GM21360 (cell line): ENCODE results near the gene CLEC17A.
A peak's percentile ranks its signal among the peaks of the same experiment; 100 is the strongest.
"Not testable (repeated sequence)": the region's sequence is repeated elsewhere in the genome, so short reads cannot be mapped to it uniquely, and the experiment has no call there.

Experiments used
- ATAC-seq: cut with Tn5 transposase; IDR thresholded peaks from one replicate; pipeline ENCODE4 v1.9.1; 2021; ENCODE audit warnings: mild to moderate bottlenecking, moderate library complexity; ENCODE audit not compliant: unreplicated experiment

Gene CLEC17A

DNA sequence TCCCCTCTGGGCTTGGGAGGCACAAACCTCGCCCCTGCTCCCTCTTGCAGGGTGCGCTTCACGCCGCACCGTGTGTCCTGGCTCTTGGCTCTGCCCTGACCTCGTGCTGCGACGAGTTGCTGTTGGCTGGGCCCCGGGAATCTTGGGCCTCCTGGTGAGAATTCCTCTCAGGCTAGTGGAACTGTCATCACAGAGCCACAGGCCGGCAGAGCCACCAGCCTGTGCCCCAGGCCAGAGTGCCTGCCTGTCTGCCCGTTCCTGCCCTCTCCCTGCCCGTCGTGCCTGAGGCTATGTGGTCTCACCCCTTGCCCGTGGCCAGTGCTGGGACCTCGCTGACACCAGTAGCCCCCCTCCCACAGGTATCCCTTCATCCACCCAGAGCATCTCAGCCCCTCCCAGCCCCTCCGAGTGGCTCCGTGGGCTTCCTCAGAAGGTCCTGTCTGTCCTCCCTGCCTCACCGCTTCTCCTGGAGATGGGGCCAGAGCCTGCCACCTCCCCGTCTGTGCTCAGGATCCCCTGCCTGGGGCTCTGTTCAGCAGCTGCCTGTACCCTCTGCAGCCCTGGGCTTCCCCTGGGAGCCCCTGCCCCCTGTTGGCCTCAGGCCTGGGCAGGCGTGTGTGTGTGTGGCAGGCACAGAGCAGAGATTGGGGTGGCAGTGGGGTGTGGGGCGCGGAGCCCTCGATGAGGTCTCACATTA is 24.4 kb upstream of the CLEC17A start:
- no peak for ATAC-seq

DNA sequence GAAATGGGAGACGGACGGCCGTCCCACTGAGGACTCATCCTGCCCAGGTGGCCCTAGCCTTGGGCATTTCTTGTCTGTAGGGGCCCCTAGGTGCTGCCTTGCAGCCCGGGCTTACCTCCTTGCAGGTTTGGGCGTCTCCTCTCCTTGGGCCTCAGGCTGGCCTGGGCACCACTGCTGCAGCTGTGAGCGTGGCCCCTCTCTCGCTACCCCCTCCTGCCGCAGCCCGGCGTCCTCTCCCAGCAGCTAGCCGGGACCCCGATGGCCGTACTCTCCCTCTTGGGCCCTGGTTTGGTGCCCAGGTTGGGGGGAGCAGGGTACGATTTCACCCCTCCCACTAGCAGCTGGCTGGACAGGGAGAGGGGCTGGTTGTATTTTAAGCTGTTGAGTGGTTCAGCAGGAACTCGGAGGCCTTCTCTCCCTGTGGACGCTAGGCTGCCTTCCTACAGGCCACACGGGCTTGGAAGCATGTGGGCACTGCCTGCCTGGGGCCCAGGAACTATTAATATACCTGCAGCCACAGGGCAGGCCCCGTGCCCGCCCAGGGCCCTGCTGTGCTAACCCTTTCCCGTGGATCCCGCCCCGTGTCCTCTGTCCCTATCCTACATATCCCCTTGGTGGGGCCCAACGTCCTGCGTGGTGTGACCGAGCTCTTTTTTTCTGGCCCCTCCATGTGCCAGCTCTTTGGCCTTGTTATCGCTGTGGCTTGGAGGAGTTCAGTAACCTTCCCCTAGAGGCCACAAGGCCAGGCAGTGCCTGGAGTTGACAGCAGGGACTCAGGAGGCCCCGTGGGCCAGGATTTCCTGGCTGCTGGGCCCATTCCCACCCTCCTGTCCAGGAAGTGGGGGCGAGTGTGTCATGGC is 22.7 kb upstream of the CLEC17A start:
- no peak for ATAC-seq

DNA sequence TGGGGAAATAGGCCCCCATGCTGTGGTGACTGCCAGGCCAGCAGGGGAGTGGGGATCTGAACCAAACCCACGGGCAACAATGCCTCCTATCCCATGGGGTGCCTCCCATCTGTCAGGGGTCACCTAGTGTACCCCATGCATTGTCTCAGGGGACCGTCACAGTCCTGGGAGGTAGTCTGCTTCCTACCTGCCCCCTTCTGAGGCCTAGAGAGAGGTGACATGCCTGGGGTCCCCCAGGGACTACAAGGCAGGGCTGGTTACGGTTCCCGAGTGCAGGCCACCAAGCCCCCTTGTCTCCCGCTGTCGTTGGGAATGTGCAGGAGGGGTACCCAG is 22.1 kb upstream of the CLEC17A start:
- no peak for ATAC-seq

DNA sequence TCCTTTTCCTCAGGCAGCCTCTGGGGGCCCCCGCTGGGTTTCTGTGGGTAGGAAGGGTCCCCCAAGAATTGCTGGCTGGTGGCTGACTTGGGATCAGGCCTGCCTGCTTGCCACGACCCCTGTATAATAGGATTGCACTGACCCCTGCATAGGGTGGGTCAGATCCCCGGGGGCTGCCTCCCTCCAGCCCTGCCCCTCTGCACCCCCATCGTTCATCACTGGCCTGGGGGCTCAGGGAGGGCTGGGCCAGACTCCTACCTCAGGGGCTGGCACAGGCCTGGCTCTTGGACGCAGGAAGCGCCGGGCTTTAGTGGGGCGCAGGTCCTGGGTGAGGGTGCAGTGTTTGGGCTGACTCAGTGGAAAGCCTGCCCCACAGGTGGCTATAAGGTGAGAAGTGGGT is 21.6 kb upstream of the CLEC17A start:
- ATAC-seq, result no peak

DNA sequence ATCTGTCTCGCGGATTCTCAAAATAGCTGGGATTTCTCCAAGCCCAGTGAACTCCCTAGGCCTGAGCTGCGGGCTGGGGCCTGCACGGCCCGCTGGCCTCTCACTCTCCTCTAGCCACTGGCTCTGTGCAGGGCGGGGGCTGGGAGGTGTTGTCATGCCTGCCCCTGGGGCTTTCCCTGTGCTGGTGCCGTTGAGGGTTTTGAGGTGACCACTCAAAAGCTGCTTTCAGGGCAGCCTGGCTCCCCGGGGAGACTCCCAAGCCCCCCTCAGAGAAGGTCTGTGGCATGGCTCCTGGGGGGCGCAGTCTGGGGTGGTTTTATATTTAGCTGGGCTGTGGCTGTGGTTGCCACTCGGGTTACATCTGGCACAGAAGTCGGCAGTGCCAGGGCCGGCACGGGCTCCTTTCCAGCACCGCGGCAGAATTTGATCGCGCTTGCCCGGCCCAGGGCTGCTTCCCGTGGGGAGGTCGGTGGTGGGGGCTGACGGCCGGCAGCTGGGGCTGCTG is 21.0 kb upstream of the CLEC17A start:
- no peak for ATAC-seq

- ATAC-seq, result no peak
Observed at GRCh38 chr19:14562660-14563589, 20.0 kb upstream of the CLEC17A start.

DNA sequence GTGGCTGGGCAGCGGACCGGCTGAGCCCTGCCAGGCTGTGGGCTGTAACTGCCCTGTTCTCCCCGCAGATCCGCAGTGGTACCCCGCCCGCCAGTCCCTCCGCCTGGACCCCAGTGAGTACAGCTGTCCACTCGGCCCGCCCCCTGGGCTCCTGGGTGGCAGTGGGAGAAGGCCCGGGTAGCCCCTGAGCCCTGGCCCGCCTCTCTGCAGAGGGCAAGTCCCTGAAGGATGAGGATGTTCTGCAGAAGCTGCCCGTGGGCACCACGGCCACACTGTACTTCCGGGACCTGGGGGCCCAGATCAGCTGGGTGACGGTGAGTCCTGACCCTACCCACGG is 19.3 kb upstream of the CLEC17A start:
- no peak for ATAC-seq

DNA sequence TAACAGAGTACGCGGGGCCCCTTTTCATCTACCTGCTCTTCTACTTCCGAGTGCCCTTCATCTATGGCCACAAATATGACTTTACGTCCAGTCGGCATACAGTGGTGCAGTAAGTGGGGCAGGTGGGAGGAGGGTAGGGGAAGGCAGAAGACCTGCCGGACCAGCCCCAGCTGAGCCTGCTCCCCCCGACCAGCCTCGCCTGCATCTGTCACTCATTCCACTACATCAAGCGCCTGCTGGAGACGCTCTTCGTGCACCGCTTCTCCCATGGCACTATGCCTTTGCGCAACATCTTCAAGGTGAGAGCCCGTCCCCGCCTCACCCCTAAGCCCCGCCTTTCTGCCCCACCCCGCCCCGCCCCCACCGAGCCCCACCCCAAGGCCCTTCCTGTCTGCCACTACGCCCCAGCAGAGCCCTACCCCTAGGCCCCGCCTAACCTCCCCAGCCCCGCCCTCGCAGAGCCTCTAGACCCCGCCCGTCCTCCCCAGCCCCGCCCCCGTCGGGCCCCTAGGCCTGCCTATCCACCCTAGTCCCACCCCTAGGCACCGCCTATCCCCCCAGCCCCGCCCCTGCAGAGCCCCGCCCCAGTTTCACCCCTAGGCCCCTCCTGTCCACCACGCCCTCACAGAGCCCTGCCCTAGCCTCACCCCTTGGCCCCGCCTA is 18.8 kb upstream of the CLEC17A start:
- ATAC-seq, result no peak

GRCh38 chr19:14564652-14565297 is 18.1 kb upstream of the CLEC17A start:
- ATAC-seq, result not testable (repeated sequence)

GRCh38 chr19:14565298-14565679 is 17.6 kb upstream of the CLEC17A start:
- ATAC-seq, result no peak

DNA sequence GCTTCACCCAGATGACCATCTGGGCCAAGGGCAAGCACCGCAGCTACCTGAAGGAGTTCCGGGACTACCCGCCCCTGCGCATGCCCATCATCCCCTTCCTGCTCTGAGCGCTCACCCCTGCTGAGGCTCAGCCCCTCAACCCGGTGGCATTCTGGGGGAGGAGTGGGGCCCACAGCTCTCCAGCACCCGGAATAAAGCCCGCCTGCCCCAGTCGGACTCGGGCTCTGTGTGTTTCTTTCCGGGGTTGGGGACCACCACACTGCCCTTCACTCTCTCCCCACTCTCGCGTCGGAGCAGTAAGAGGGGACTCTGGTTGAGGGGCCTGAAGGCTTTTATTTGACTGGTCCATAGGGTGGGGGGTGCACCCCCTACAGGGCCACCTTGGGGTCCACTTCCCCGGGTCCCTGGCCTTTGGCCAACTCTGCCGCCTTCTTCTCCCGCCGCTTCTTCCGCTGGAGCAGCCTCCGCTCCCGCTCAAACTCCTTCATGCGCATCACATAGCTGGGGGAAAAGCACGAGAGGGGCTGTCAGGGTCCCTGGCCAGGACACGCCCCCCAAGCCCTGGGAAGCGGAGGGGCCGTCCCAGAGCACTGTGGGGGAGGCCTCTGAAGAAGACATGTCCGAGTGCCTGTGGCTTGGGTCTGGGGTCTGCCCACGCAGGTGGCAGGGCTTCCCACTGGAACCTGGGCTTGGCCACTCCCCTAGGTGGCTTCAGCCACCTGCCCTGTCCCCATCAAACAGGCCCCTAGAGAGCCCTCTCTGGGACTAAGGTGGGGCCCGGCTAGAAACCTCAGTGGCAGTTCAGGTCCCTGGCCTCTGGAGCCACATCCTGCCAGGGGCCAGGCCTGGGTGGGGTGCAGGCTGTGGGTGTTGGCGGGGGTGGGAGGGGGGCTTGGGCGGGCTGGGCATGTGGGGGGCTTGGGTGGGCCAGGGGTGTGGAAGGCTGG is 16.8 kb upstream of the CLEC17A start:
- no peak for ATAC-seq

DNA sequence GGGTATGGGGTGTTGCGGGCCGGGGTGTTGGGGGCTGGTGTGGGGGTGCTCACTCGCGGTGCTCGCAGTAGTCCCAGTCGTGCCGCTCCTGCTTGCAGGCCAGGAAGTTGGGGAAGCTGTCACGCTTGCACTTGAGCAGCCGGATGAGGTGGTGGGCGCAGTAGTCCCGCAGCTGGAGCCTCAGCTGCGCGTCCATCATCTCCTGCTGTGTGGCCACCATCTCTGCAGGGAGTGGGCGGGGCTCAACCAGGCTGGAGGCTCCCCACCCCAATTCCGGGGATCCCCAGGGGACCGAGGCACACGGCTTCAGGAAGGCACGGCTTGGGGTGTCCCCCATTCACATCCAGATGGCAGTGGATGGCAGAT is 16.2 kb upstream of the CLEC17A start:
- no peak for ATAC-seq

DNA sequence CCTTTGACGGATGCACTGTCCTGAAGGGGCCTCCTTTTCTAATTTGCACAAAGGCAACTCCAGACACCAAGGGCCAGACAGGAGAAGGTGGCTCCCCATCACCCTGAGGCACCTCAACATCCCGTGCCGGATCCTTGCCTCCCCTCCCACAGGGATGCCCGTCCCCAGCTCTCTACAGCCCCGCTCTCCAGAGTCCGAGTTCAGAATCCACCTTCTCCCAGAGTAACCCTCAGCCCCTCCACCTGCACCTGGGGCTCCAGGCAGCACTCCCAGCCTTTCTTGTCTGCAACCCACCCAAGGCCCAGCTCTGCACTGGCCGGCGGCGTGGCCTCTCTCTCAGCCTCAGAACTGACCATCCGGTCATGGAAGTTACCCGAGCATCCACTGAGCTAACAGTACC is 15.8 kb upstream of the CLEC17A start:
- no peak for ATAC-seq

- ATAC-seq, result no peak
Observed at GRCh38 chr19:14570864-14571527, 11.9 kb upstream of the CLEC17A start.

DNA sequence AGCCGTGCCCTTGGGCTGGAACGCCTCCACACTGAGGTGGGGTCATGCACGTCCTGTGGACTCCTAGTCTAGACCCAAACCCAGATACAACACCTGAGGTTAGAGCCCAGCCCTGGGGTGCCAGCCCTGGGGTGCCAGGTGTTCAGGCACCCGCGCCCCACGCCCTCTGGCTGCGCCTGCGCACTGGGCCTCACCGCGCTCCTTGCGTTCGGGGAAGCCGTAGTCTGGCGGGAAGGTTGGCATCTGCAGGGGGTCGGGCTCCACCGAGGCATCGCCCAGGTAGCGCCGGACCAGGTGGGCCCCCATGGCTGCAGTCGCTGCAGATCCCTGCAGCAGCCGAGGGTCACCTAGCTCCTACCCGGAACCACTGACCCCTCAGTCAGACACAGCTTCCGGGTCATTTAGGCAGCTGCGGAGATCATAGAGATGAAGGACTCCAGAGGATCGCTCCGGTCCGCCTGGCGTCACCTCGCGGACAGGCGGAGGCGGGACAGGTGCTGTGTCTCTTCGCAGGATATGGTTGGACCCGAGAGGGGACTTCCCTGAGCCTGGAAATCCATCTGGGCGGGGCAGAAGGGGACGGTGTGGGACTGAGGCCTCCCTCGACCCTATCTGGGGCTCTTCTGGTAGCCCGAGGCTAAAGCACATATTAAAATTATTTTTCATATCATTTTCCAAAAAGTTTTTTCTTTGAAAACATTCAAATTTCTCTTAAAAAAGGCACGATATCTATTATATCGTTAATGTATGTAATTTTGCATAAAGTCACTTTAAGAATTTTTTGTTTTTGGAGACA is 11.0 kb upstream of the CLEC17A start, which contains the start of gene NDUFB7:
Gene NDUFB7 (minus strand): TSS at position 372 of the 796 bp plus-strand sequence. CDS start 66 bp downstream, at position 306.
- peak; percentile 76 for ATAC-seq

GRCh38 chr19:14575428-14575980 is 7.4 kb upstream of the CLEC17A start:
- ATAC-seq, result no peak

DNA sequence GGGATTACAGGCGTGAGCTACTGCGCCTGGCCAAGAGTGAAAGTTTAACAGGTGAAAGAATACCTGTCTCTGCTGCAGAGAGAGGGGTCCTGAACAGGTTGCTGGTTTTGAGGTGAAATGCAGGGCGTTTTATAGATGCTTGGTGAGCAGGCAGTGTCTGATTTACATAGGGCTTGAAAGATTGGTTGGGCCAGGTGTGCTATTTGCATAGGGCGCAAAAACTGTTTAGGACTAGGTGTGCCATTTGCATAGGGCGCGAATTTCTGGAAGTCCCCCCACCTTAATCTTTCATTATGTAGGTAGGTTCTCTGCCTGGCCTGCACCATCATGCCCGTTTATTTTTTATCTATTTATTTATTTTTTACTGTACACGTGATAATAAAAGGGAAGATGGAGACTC is 6.5 kb upstream of the CLEC17A start:
- ATAC-seq, result no peak
